Activated T-cell treated with anti-CD3 and anti-CD28 coated beads for 48 hours (primary cell): Measurements from ENCODE around the gene PSMD12.
"Not testable (repeated sequence)": the region's sequence is repeated elsewhere in the genome, so short reads cannot be mapped to it uniquely, and the experiment has no call there.

Experiments
- DNase-seq: peaks from one replicate; pipeline ENCODE4 v3.0.0-alpha.2; 2020; ENCODE audit warnings: low read depth

The PSMD12 gene

DNA sequence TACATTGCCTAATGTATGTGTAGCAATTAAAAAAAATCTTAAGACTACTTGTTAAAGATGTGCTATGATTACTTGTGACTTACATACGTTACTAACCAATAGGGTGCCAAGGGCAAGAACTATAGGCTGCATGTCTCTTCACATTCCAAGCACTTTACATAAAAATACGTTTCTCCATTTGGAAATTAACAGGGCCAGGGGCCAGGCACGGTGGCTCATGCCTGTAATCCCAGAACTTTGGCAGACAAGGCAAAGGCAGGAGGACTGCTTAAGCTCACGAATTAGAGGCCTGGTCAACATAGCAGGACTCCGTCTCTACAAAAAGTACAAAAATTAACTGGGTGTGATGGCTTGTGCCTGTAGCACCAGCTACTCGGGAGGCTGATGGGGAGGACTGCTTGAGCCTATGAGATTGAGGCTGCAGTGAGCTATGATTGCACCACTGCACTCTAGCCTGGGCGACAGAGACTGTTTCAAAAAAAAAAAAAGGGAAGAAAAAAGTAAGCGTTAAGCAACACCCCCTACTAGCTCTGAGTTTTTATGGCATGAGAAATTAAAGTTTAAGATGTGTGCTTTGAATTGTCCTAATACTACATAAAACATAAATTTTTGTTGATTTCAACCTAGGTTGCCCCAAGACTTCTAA is 12.3 kb downstream of the PSMD12 start:
- no peak for DNase-seq

DNA sequence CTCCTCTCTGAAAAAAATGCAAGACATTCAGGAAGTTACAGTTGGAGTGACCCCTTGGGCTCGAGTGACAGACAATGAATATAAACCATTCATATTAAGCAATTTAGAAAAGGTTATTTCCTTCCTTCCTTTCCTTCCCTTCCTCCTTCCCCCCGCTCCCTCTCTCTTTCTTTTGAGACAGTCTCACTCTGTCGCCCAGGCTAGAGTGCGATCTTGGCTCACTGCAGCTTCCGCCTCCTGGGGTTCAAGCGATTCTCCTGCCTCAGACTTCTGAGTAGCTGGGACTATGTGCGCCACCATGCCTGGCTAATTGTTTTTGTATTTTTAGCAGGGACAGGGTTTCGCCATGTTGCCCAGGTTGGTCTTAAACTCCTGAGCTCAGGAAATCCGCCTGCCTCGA is 13.2 kb downstream of the PSMD12 start:
- DNase-seq: no peak

DNA sequence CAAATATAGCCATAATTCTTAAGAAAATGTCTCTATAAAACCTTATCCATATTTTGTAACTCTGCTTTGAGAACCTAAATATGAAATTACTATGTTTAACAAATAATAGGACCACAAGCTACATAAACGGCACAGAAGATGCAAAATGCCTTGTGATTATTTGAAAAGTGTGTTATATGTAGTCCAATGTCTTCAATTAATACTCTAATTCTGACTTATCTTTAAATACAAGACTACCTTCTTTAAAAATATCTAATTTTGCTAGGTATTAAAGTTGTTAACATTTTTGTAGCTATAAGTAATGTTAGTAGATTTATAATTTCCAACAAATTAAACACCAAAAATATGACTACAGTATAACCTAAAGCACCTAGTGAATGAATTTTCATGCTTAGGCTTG is 17.0 kb downstream of the PSMD12 start:
- DNase-seq: no peak

DNA sequence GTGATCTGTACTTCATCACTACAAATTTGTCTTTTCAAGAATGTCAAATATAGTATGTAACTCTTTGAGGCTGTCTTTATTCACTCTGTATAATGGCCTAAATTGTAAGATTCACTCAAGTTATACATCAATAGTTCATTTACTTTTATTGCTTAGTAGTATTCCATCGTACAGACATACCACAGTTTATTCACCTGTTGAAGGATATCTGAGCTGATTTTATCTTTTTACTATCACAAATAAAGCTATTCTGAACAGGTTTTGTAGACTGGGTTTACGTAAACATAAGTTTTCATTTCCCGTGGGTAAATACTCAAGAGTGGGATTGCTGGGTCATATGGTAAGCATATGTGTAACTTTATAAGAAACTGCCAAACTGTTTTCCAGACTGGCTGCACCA is 18.6 kb downstream of the PSMD12 start:
- no peak for DNase-seq

DNA sequence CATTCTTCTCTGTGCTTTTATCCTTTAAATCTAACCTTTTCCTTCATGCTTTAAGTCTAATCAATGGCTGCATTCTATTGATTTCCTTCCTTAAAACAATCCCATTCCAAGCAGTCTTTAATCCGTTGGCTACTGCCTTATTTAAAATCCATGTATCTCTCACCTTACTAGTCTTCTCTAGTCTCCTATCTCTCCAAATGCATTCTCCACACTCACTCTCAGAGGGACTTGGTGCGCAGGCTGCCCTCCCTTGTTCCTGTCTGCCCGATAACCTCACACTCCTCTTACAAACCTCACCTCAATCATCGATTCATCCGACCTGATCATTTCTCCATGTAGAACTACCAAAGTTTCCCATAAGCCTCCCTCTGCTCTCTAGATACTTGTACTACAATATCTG is 23.1 kb downstream of the PSMD12 start:
- no peak for DNase-seq

DNA sequence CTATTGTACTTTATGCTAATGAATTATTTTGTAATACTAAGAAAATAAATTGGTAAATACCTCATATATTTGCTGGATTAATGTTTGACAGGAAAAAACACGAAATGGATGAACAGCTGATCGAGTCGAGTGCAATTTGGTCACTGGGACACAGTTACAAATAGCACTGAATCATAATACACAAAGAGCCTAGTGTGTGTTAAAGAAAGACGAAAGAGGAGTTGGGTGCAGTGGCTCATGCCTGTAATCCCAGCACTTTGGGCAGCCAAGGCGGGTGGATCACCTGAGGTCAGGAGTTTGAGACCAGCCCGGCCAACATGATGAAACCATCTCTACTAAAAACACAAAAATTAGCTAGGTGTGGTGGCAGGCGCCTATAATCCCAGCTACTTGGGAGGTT is 28.0 kb downstream of the PSMD12 start:
- DNase-seq: not testable (repeated sequence)

DNA sequence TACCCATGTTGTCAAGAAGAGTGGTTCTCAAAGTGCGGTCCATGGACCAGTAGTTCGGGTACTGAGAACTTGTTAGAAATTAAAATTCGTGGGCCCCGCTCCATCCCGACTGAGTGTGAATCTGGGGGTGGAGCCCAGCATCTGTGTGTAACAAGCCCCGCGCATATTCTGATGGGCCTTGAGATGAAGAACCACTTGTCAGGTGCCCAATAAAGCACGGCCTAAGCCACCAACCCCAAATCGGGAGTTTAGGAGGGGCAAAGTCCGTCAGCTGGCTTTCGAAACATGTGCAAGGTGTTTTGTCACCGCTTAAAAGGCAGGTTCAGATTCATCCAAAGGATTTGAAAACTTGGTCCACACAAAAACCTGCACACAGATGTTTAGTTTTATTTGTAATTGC is 29.5 kb downstream of the PSMD12 start:
- no peak for DNase-seq

DNA sequence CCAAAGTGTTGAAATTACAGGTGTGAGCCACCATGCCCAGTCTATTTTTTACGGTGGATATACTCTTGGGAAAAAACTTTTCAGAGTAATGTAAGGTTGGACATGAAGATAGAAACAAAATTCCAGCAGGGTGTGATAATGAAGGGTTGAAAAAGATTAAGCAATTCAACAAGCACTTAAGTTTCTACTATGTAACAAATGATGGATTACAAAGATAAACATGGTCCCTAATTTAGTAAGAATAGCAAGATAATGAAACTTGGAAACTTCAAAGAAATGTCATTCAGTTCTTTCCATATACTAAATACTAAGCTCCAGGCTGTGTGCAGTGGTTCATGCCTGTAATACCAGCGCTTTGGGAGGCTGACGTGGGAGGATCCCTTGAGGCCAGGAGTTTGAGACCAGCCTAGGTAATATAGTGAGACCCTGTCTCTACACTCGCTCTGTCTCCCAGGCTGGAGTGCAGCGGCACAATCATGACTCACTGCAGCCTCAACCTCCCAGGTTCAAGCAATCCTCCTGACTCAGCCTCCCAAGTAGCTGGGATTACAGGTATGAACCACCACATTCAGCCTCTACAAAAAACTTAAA is 31.0 kb downstream of the PSMD12 start:
- no peak for DNase-seq

DNA sequence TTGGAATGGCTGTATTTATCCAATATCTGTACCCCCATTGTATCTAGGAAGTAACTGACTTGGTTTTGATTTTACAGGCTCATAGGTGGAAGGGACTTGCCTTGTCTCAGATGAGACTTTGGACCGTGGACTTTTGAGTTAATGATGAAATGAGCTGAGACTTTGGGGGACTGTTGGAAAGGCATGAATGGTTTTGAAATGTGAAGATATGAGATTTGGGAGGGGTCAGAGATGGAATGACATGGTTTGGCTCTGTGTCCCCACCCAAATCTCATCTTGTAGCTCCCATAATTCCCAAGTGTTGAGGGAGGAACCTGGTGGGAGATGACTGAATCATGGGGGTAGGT is 34.2 kb downstream of the PSMD12 start:
- DNase-seq: not testable (repeated sequence)

DNA sequence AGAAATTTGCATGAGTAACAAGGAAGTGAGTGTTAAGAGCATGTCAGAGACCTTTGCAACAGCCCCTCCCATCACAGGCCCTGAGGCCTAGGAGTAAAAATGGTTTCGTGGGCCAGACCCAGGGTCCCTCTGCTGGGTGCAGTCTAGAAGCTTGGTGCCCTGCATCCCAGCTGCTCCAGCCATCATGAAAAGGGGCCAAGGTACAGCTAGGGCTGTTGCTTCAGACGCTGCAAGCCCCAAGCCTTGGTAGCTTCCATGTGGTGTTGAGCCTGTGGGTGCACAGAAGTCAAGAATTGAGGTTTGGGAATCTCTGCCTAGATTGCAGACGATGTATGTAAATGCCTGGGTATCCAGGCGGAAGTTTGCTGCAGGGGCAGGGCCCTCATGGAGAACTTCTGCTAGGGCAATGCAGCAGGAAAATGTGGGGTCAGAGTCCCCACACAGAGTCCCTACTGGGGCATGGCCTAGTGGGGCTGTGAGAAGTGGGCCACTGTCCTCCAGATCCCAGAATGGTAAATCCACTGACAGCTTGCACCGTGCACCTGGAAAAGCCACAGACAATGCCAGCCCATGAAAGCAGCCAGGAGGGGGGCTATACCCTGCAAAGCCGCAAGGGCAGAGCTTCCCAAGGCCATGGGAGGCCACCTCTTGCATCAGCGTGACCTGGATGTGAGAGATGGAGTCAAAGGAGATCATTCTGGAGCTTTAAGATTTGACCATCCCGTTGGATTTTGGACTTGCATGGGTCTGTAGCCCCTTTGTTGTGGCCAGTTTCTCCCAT is 34.8 kb downstream of the PSMD12 start:
- DNase-seq: not testable (repeated sequence)

DNA sequence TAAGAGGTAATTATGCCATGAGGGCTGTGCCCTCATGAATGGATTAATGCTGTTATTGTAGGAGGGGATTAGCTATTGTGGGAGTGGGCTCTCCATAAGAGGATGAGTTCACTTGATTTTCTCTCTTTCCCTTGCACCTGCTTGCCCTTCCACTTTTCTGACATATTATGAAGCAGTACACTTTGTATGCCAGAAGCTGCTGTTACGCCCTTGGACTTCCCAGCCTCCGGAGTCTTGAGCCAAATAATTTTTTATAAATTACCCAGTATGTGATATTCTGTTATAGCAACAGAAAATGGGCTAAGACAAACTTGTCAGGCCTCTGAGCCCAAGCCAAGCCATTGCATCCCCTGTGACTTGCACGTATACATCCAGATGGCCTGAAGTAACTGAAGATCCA is 38.4 kb downstream of the PSMD12 start:
- no peak for DNase-seq

DNA sequence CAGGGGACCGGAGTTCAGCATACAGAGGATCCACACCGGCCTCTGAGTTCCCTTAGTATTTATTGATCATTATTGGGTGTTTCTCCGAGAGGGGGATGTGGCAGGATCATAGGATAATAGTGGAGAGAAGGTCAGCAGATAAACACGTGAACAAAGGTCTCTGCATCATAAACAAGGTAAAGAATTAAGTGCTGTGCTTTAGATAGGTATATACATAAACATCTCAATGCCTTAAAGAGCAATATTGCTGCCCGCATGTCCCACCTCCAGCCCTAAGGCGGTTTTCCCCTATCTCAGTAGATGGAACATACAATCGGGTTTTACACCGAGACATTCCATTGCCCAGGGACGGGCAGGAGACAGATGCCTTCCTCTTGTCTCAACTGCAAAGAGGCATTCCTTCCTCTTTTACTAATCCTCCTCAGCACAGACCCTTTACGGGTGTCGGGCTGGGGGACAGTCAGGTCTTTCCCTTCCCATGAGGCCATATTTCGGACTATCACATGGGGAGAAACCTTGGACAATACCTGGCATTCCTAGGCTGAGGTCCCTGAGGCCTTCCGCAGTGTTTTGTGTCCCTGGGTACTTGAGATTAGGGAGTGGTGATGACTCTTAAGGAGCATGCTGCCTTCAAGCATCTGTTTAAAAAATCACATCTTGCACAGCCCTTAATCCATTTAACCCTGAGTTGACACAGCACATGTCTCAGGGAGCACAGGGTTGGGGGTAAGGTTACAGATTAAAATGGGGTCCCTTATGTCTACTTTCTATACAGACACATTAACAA is 39.2 kb downstream of the PSMD12 start:
- not testable (repeated sequence) for DNase-seq

DNA sequence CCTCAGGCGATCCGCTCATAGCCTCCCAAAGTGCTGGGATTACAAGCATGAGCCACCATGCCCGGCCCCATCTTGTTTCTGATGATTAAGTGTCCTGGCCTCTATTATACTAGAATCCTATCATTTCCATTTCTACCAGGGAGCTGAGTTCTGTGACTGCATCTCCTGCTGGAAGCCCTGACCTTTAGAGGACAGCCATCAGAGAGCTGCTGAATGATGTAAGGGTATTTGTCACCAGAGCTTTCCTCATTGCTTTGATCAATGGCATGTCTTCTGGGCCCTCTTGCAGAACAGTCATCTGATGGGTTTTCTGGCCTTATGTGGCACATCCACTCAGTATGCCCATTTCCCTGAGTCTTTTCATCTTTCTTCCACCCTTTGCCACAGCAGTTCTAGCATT is 39.9 kb downstream of the PSMD12 start:
- no peak for DNase-seq

DNA sequence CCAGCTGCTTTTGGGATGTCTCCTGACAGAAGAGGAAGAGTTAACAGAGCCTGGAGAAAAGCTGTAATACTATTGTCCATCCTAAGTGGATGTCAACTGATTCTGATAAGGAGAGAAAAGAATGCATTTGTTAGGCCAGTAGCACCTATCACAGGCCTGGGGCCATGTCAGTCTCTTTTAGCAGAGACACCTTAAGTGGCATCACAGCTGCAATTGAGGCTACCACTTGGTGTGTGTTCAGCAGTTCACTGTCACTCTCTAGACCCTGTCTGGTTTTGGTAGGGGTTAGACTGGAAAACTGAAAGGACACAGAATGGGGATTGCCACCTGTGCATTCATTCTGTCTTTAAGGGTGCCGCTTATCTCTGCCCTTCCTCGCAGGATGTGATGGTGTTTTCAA is 42.0 kb downstream of the PSMD12 start:
- no peak for DNase-seq

DNA sequence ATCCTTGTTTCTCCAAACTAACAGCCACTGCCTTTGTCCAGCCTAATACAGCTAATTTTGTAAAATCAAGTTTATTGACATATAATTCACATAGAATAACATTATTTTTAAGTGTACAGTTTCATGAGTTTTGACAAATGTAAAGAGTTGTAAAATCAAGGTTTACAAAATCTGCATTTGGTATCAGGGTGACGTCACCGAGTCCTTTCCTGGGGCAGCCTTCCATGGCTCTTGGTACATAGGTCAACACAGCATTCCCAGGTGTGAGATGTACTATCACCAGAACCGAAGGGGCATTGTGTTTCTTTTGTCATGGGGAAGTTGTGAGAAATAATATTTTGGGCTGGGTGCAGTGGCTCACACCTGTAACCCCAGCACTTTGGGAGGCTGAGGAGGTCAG is 42.9 kb downstream of the PSMD12 start:
- DNase-seq: no peak

DNA sequence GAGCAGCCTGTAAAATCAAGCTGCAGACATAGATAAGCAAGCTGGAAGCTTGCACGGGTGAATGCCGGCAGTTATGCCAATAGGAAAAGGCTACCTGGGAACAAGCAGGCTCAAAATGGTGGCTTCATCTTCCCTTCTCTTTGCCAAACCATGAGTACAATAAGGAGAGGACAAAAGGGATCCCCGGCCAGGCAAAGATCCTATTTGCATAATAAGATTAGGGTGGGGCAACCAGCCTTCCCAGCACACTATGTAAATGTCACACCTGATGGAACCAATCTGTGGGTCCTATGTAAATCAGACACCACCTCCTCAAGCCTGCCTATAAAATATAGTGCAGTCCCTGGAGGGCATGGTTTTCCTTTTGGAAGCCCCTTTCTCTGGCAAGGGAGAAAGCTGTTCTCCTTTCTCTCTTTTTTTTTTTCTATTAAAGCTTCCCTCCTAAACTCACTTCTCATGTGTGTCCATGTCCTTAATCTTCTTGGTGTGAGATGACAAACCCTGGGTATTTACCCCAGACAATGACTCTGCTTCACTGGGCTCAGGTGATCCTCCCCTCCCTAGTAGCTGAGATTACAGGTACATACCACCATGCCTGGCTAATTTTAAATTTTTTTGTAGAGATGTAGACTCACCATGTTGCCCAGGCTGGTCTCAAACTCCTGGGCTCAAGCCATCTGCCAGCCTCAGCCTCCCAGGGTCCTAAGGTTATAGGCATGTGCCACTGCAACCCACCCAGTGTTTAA is 44.2 kb downstream of the PSMD12 start:
- DNase-seq: no peak

DNA sequence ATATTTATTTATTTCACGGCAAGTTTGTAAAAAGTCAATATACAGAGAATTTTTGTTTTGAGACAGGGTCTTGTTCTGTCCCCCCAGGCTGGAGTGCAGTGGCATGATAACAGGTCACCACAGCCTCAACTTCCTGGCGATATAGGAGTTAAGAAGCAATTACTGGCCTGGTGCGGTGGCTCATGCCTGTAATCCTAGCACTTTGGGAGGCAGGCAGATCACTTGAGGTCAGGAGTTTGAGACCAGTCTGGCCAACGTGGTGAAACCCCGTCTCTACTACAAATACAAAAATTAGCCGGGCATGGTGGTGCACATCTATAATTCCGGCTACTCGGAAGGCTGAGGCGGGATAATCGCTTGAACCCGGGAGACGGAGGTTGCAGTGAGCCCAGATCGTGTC is 44.9 kb downstream of the PSMD12 start:
- not testable (repeated sequence) for DNase-seq

DNA sequence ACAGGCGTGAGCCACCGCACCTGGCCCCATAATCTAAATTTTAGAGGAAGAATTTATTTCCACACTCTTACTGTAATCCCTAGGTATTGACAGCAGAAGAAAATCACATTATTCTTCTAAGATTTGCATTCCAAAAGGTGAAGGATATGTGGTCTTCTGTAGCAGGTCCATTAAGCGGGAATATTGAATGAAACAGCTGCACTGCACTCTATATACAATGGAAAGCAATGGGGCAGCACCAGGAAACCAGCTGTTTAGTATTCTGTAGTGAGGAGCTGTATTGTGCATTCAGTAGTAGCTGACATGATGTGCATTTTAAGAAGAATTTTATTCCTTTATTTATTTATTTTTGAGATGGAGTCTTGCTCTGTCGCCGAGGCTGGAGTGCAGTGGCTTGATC is 49.6 kb downstream of the PSMD12 start:
- DNase-seq: no peak

DNA sequence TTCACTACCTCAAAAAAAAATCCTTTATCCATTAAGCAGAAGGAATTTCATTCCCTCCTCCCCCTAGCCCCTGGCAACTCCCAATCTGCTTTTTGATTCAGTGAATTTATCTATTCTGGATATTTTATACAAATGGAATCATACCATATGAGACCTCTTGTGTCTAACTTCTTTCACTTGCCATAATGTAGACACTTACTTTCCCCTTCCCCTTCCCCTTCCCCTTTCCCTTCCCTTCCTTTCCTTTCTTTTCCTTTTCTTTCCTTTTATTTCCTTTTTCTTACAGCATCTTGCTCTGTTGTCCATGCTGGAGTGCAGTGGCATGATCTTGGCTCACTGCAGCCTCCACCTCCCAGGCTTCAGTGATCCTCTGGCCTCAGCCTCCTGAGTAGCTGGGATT is 50.5 kb downstream of the PSMD12 start:
- DNase-seq: no peak

DNA sequence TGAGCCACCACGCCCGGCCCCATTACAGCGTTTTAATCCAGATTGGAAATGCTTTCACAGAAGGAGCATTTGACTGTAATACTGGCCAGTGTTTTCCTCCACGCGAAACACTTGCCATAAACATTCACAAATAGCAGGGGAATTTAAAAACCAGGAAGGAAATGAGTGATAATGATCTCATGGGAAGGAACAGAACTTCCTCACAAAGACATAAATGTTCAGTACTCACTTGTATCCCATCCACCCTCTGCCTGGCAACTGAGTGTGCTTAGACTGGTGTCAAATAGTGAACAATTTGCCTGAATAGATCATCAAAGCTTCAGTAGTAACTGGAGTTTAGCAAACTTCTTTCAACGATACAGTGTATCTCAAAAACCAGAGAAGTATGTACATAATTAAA is 54.1 kb downstream of the PSMD12 start:
- no peak for DNase-seq

DNA sequence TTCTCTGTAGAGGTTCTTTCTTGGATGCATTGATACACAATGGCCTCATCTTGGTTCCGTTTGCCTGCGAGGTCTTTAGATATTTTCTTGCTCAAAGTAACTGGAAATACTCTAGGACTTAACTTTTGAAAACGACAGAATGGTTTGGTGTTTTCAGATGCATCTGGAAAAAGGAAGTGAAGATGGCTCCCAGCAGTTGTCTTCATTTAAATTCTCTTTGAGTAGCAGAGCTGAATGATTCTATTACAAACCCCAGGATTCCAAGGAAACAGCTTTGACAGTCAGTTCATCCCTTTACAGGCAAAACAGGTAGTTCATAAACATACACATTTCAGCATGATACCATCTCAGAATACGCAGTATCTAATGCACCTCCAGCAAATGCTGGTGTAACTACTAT is 54.8 kb downstream of the PSMD12 start:
- DNase-seq: no peak

DNA sequence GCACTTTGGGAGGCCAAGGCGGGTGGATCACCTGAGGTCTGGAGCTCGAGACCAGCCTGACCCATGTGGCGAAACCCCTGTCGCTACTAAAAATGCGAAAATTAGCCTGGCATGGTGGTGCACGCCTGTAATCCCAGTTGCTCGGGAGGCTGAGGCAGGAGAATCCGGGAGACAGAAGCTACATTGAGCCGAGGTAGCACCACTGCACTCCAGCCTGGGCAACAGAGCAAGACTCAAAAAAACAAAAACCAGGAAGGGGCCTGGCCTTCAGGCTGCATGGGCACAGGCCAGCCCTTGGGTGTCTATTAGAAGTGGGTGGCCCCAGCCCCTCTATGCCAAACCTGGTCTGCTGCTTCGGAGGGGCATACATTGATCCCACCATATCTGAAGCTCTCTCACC is 56.0 kb downstream of the PSMD12 start:
- no peak for DNase-seq
